Endothelial cell of umbilical vein (primary cell): ENCODE data around the gene ASIC1.

Experiments
- EZH2 ChIP-seq: IDR thresholded peaks from 2 replicates; pipeline ENCODE4 v1.6.1; 2012; ENCODE audit warnings: borderline replicate concordance, low read depth, mild to moderate bottlenecking, moderate library complexity, low read length, inconsistent platforms; ENCODE audit not compliant: severe bottlenecking
- FOS ChIP-seq: IDR thresholded peaks from 2 replicates; pipeline ENCODE4 v1.6.1; 2011; ENCODE audit warnings: mild to moderate bottlenecking, low read length, moderate library complexity, borderline replicate concordance; ENCODE audit not compliant: insufficient read depth
- GATA2 ChIP-seq: IDR thresholded peaks from 2 replicates; pipeline ENCODE4 v1.7.0; 2011; ENCODE audit warnings: low read depth, mild to moderate bottlenecking, moderate library complexity, mixed read lengths, low read length; ENCODE audit not compliant: insufficient read length, insufficient read depth
- JUN ChIP-seq: IDR thresholded peaks from 2 replicates; pipeline ENCODE4 v1.6.1; 2011; ENCODE audit warnings: borderline replicate concordance, low read depth; ENCODE audit not compliant: insufficient read length, insufficient read depth
- MYC ChIP-seq: IDR thresholded peaks from one replicate; pipeline ENCODE4 v1.6.1; 2011; ENCODE audit warnings: mild to moderate bottlenecking, low read depth, low read length
- POLR2A ChIP-seq: IDR thresholded peaks from 2 replicates; pipeline ENCODE4 v1.6.1; 2012; ENCODE audit warnings: low read depth, mild to moderate bottlenecking, control low read depth, low read length
- POLR2AphosphoS5 ChIP-seq: IDR thresholded peaks from 2 replicates; pipeline ENCODE4 v1.6.1; 2012; ENCODE audit warnings: low read depth, mild to moderate bottlenecking, control low read depth, low read length, moderate library complexity; ENCODE audit not compliant: insufficient read depth
- TF ChIP-seq, protein P1 (sequence below), 2 donors: IDR thresholded peaks; 1 replicate in 1 of 2; 2 replicates in 1 of 2; pipeline ENCODE4 v1.5.1; 2011; ENCODE audit warnings: low read length in 2 of 2, mild to moderate bottlenecking in 2 of 2, moderate library complexity in 2 of 2, control low read depth in 1 of 2, inconsistent platforms in 1 of 2, low read depth in 1 of 2; ENCODE audit not compliant: insufficient read depth in 1 of 2; ENCODE audit errors: extremely low read depth in 1 of 2
- TF ChIP-seq, protein P2 (sequence below): IDR thresholded peaks from 2 replicates; pipeline ENCODE4 v1.6.1; 2011; ENCODE audit not compliant: insufficient read depth, insufficient read length

DNA sequence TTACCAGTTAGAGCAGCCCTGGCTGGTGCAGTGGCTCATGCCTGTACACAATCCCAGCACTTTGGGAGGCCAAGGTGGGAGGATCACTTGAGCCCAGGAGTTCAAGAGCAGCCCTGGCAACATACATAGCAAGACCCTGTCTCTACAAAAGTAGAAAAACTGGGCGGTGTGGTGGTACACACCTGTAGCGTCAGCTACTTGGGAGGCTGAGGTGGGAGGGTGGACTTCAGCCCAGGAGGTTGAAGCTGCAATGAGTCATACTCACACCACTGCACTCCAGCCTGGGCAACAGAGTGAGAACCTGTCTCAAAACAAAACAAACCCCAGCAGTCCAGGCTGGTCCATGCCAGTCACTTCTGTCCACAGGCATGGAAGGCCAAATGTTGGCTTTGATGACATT is 62.0 kb downstream of the ASIC1 start:
- TF ChIP-seq FOS = no peak
- TF ChIP-seq, protein P1, sequence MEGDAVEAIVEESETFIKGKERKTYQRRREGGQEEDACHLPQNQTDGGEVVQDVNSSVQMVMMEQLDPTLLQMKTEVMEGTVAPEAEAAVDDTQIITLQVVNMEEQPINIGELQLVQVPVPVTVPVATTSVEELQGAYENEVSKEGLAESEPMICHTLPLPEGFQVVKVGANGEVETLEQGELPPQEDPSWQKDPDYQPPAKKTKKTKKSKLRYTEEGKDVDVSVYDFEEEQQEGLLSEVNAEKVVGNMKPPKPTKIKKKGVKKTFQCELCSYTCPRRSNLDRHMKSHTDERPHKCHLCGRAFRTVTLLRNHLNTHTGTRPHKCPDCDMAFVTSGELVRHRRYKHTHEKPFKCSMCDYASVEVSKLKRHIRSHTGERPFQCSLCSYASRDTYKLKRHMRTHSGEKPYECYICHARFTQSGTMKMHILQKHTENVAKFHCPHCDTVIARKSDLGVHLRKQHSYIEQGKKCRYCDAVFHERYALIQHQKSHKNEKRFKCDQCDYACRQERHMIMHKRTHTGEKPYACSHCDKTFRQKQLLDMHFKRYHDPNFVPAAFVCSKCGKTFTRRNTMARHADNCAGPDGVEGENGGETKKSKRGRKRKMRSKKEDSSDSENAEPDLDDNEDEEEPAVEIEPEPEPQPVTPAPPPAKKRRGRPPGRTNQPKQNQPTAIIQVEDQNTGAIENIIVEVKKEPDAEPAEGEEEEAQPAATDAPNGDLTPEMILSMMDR (IDR thresholded peaks at IDR 0.05; ENCODE audit: extremely low read depth in 1 of 2, insufficient read depth in 1 of 2, low read depth in 1 of 2, low read length in 2 of 2) = no peak
- no peak for TF ChIP-seq EZH2
- TF ChIP-seq POLR2AphosphoS5 = no peak
- TF ChIP-seq POLR2A = no peak
- no peak for TF ChIP-seq MYC
- no peak for TF ChIP-seq GATA2
- TF ChIP-seq, protein P2, sequence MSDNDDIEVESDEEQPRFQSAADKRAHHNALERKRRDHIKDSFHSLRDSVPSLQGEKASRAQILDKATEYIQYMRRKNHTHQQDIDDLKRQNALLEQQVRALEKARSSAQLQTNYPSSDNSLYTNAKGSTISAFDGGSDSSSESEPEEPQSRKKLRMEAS = no peak
- TF ChIP-seq JUN = no peak
